HG02798 (cell line): ENCODE data around the gene SRP14.
"Not testable (repeated sequence)": the region's sequence is repeated elsewhere in the genome, so short reads cannot be mapped to it uniquely, and the experiment has no call there.

Experiments
- ATAC-seq: cut with Tn5 transposase; IDR thresholded peaks from one replicate; pipeline ENCODE4 v1.9.1; 2021; ENCODE audit warnings: mild to moderate bottlenecking; ENCODE audit not compliant: unreplicated experiment, poor library complexity

Gene SRP14

DNA sequence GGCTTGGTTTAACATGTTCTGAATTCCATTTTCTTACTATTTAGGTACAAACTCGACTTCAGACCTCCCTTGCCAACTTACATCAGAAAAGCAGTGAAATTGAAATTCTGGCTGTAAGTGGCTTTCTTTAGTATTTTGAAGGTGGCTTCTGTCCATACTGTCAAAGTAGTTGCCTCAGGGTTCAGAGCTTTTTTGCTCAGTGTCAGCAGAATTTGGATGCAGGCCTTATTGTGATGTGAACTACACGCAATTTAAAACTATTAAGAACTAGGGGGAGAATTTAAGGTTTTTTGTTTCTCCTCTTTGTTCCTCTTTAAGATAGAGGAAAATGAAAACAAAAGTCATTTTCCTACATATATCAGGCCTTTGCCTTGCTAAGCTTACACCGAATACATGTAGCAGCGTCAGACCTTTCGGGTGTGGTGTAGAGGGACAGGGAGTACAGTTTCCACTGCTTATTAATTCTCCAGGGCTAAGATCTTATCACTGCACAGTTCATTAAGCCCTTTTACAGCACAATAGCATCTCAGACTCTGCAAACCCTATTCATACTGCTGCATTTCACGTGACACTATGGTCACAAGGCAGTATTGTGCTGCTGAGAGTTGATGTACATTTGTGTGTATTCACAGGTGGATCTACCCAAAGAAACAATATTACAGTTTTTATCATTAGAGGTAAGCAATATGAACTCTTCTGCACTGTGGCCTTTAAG is 6.7 kb downstream of the SRP14 start:
- ATAC-seq: no peak

DNA sequence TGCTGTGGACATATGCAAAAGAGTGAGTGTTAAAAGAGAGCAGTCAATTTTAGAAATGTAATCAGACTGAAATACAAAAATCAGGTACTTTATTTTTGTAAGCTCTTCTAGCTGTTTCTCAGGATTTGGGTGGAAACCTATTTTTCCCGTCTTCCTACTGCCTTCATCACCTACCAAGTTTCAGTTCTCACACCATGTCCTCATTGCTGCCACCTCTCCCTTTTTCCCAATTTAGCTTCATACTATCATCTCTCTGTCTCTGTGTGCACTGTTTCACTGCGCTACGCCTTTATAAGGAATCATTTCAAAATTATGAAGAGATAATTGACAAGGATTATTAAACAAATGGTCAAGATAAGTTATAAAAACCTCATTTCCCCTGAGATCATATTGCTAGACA is 7.7 kb downstream of the SRP14 start:
- ATAC-seq: no peak

DNA sequence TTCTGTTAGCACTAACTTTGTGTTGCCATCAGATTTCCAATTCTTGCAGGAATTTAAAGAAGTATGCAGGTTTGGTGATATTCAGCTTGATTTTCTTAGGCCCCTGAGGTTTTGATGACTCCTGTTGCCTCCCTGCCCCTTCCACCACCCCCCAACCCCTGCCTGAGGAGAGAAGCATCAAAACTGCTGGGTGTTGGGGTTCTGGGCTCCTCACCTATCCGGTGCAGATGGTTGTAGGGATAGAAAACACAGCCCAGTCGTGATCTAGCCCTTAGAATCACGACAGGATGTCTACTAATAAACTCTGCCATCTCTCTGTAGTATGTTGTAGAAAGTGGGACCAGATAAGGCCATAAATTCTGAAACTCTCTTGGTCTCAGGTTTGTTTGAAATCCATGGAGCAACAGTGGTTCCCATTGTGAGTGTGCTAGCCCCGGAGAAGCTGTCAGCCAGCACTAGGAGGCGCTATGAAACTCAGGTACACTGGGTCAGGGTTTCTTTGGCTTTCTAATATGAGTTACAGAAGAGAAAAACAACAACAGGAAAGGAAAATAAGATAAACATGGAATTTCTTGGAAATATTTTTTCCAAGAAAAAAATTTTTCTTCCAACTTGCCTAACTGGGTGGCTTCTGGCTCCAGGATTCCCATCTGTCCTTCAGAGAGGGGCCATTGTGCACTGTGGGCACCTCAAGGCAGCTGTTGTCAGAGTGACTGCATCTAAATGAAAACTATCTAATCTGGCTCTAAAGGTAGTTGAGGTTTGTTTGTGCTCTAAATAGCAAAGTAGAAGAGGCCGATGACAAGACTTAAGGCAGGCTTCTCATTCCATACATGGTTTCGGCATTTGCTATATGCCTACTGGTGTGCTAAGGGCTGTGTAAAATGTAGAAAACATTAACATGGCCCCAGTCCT is 8.7 kb downstream of the SRP14 start:
- ATAC-seq: no peak

DNA sequence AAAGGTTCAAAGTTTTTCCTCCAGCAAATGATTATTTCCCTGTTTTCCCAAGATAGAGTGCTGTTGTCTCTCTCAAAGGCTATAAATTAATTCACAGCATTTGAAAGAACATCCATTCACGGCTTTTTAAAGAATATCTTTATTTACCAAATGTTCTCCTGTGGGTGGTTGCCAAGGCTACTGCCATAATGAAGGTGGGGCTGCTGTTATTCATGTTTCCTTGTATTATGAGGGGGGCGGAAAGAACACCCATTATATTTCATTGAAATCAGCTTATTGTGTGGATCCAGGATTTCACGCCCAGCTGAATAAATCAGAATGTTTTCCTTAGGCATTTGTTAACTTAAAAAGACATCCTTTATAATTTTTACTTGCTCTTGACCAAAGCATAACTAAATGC is 10.1 kb downstream of the SRP14 start:
- ATAC-seq: no peak

DNA sequence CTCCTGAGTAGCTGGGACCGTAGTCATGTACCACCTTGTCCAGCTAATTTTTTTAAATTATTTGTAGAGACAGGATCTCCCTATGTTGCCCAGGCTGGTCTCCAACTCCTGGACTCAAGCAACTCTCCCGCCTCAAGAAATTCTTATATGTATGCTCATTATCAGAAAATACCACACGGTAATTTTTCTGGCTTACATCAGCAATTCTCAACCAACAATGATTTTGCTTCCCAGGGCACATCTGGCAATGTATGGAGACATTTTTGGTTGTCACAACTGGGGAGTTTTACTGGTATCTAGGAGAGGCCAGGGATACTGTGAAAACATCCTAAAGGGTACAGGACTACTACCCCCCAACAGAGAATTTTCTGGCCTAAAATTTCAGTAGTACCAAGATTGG is 10.8 kb downstream of the SRP14 start:
- ATAC-seq: no peak

DNA sequence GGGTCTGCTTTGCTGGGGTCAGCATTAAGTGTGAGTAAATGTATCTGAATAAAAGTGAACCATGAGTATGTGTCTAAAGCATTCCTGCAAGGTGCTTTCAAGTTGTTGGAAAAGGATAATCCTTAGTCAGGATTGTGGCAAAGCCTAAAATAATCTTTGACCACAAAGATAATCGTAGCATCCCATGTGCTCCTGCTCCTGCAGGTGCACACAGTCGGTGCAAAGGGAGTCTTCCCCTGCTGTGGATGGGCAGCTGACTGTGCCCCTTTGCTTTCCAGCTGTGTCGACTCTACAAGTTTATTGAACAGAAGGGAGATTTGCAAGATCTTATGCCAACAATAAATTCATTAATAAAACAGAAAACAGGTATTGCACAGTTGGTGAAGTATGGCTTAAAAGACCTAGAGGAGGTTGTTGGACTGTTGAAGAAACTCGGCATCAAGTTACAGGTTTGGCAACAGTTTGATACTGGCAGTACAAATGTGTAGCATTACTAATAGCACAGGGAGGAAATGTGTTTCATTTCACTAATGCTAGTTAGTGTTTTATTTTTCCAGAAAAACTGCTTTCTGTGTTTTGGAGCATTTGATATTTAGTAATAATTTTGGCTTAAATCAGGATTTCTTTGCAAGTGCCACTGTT is 22.6 kb downstream of the SRP14 start:
- ATAC-seq: no peak

DNA sequence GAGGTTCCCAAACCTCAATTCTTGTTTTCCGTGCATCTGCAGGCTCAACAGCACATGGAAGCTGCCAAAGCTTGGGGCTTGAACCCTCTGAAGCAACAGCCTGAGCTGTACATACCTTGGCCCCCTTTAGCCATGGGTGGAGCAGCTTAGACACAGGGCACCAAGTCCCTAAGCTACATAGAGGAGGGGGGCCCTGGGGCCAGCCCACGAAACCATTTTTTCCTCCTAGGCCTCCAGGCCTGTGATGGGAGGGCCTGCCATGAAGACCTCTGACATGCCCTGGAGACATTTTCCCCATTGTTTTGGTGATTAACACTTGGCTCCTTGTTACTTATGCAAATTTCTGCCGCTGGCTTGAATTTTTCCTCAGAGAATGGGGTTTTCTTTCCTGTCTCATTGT is 24.6 kb downstream of the SRP14 start:
- no peak for ATAC-seq

DNA sequence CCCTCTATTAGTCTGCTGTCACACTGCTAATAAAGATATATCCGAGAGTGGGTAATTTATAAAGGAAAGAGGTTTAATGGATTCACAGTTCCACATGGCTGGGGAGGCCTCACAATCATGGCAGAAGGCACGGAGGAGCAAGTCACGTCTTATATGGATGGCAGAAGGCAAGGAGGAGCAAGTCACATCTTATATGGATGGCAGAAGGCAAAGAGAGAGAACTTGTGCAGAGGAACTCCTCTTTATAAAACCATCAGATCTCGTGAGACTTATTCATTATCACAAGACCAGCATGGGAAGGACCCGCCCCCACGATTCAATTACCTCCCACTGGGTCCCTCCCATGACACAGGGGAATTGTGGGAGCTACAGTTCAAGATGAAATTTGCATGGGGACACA is 25.6 kb downstream of the SRP14 start:
- ATAC-seq: not testable (repeated sequence)

DNA sequence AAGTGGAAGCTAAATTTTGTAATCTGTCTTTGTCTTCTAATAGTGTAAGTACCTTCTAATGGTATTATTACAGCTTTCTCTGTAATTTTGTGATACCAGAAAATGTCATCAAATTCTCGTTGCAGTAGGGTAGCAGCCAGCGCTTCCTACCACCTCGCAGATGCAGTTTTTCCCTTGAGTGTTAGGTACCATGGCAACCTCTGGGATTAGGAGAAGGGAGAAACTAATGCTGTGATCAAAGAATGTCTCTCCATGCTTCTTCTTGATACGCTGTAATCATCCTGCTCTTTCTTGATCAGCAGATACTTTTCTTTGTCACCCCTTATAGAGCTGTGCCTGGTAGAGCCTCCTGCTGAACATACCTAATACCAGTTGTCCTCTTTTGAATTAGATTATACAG is 27.7 kb downstream of the SRP14 start:
- no peak for ATAC-seq

DNA sequence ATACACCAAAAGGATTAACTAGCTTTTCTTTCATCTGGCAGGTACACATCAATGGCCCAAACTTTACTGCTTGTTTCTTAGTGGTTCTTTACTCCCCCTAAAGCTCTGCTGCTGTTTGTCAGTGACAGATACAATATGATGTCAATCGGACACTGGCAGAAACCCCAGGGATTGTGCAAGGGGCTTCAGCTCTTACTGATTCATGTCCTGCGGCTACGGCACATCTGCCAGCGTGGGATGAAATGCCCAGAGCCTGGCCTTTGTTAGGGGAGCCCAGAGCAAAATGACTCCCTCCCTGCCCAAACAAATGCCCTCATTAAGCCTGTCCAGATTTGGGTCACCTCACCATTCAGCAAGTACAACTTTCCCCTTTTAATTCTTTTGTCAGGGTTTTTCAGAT is 28.3 kb downstream of the SRP14 start:
- no peak for ATAC-seq

DNA sequence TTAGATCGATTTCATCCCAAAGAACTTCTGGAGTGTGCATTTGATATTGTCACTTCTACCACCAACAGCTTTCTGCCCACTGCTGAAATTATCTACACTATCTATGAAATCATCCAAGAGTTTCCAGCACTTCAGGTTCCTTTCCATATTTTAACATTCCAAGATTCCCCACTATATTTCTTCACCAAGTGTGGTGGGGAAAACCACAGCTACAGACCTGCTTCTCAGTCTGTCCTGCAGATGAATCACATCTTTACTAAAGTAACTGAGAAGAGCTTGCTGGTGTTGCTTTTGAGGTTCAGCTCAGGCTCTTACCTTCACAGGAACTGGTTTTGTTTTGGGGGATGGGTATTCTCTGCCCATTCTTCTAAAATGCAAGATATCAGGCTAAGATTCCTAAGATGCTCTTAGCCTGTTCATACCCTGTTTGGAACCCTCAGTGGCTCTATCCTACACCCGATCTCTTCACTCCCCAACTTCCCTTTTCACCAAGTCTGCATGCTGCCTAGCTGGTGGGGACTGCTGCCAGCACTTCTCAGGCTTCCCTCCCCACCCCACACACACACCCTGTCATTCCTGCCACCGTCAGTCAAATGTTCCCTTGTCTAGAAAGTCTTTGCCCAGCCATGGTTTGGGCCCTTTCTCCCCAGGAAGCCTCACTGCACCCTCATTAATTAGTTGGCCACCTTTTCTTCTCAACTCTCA is 30.8 kb downstream of the SRP14 start:
- ATAC-seq: no peak

DNA sequence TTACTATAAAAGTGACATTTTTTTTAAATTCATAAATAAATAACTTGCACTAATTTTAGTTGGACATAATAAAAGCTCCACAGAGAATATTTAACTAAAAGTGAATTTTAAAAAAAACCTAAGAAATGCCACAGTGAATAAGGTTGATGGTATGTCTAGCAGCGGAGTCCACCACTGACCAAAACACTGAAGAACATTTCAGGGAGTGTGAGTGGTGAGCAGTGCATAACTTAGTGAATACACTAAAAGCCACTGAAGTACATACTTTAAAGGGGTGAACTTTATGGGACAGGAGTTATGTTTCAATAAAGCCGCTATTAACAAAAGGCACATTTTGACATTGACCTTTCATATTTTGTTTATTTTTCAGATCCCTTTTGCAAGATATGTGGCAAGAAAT is 32.3 kb downstream of the SRP14 start:
- no peak for ATAC-seq

DNA sequence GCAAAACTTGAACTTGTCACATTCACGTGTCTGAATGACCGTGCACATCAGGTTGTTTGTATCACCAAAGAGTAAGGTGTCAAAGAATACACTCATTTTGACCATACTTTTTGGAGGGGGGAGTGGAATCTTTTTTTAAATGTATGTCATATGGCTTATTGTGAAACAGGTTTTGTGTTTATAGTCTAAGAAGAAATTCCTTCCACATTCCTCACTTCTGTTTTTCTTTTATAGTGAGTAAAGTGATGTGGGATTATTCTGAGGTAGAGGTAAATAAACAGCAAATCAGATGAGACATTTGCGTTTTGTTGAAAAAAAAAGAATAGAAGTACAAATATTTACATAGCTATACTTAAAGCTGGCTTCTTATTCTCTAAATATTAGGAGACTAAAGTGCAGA is 33.0 kb downstream of the SRP14 start:
- ATAC-seq: no peak

DNA sequence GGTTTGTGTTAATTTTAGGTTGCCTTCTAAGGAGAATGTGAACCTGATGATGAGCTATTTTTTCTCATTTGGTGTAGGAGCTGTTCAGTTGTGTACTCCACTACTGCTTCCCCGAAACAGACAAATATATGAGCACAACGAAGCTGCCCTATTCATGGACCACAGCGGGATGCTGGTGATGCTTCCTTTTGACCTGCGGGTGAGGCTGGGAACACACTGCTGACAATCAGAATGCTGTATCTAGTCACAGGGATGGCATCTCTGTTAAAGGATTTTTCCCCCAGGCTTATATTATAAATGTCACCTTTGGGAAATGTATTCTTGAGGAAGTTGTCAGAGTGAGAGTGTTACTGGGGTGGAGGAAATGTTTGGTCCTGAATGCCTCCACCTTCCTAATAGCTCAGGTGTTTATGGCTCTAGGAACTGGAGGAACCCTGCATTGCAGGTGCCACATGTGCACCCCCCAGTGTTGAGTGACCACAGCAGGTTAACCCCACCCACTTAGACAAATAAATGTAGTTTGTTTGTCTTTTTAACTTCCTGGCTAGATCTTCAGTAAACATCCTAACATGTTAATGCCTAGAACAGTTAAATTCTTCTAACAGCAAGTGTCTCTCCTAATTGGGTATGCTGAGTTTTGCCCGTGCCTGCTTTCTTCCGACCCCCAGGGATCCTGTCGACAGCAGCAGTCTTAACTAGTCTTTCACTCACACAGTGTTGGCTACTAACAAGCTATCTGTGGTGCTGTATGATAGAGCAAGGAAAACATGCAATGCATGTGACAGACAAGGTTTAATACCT is 35.7 kb downstream of the SRP14 start:
- no peak for ATAC-seq

DNA sequence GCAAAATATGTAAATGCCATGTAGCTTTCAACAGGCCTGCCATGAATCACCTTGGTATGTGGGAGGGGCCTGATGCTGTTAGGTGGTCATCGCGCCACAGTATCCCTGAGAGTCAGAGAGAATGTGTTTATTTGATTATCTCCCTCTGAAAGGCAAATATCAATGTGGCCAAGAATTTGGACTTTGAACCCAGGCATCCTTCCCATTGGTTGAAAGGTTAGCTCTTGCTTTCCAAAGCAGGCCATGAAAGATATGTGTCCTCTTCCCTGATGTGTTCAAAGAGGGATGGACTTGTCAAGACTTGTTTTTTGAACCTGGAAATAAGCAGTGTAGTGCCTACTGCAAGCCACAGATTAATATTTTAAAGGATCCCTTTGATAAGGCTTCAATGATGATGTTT is 36.7 kb downstream of the SRP14 start:
- ATAC-seq: no peak

DNA sequence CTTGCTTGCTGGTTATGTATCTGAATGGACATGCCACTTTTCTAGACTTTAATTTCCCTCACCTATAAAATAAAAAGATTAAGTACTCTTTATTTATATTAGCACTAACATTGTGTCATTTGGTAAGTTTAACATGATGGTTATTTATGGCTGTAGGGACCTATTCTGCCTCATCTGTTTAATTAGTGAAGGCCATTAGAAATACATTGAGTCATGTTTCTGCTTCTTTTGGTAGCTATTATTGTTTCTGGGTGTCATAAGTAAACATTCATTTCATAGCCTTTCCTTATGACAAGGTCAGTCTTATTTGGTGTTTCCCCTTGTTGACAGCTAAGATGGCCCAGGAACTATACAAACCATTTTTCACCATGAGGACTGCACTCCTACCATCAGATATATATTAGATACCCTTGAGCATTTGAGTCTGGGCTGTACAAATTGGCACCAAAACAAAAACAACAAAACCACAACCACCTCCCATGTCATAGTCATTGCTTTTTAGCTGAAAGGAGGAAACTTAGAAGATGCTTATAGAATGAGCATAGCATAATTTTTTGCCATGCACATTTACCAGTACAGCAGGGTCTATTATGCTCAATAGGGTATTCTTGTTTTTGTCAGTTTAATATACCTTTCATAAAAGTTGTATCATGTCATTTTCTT is 39.3 kb downstream of the SRP14 start:
- ATAC-seq: no peak

DNA sequence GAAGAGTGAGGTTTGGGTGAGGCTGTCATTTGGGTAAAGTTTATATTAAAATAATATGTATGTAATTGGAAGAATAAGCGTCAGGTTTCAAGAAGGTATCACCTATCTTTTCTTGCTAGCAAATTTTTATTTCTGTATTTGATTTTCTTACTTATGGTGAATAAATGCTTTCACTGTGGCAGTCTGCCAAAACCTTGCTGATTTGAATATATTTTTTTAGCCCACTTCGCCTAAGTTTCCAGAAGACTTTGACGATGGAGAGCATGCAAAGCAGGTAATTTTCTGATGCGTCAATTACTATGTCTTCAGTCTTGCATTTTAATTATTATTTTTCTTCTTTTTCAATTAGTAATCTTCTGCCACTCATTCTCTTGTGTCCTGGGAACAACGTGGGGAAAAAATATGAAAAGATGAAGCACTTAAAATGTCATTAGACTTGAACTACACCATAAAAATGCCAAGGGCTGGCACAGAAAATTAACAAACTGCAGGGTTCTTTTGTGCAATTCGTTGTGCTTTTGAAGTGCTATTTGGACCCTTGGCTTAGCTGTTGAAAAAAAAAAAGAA is 40.4 kb downstream of the SRP14 start:
- no peak for ATAC-seq

DNA sequence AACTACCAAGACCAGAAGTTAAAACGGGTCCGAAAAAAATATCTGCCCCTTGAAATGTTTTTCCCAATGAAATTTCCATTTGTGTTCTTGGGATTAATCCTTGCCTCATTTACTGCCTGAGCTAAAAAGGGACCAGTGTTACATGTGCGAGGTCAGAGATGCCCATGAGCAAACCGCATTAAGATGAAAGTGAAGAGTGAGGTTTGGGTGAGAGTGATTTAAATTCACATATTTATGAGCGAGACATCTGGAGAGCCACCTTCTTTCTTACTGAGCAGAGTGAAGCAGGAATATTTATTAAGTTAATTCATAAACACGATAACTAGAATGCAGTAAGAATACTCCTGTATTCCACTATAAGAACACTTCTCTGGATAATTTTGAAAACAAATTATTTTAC is 41.3 kb downstream of the SRP14 start:
- no peak for ATAC-seq

DNA sequence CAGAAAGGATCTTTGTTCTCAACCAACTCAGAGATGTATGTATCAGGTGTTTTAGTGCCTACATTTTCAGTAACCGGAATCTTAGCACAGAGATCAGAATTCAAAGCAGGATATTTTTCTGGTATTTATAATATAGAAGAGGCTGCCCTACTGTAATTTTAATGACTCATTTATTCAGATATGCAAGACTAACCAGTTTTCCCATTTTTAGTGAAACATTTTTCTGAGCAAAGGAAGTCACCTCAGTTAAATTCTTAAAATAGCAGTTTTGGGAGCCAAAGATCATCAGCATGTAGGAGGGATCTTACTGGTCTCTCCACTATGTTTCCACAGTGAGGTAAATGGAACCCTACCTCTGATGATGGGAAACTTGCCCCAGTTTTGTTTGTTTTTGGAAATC is 42.0 kb downstream of the SRP14 start:
- no peak for ATAC-seq
